ENCODE measurements around the gene KCNC1. TPM values are rescaled to one million over a fixed set of nuclear protein-coding genes. Genes with fewer than 3 reads are reported as not detected.

KCNC1 gene
- total RNA-seq, 1 donor from 2014 or later: not detected

DNA sequence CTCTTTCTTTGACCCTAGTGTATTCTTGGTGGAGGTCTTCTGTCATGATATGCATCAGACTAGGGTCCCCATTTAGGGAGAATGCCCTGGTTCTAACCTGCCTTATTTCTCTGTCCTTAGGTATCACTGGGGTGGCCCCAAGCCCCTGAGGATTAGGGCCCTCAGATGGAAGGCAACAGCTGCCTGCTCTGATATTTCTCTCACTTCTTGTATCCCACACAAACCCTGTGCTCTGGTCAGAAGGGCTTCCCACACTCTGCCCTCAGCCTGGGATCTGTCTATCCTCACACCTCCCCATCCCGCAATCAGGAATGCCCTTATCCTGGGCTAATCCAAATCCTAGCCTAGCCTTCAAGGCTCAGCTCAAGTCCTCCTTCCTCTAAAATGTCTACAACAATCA lies 75.5 kb downstream of the KCNC1 start:
- DNase-seq (ENCODE audit: low spot score): no peak
- Mint-ChIP-seq H3K4me3 (ENCODE audit: unreplicated experiment) (no peak overlapping the region), H3K27ac (ENCODE audit: unreplicated experiment) (no peak overlapping the region), H3K9me3 (ENCODE audit: unreplicated experiment) (no peaks in the 10 kb centered on the region), H3K36me3 (ENCODE audit: low read depth, unreplicated experiment) (no peaks in the 10 kb centered on the region), H3K4me1 (ENCODE audit: unreplicated experiment) (peaks cover 43% of the 10 kb centered on the region), H3K27me3 (ENCODE audit: unreplicated experiment) (peaks cover 7% of the 10 kb centered on the region)
- TF ChIP-seq CTCF (IDR thresholded peaks at IDR 0.05; ENCODE audit: unreplicated experiment): no peak

DNA sequence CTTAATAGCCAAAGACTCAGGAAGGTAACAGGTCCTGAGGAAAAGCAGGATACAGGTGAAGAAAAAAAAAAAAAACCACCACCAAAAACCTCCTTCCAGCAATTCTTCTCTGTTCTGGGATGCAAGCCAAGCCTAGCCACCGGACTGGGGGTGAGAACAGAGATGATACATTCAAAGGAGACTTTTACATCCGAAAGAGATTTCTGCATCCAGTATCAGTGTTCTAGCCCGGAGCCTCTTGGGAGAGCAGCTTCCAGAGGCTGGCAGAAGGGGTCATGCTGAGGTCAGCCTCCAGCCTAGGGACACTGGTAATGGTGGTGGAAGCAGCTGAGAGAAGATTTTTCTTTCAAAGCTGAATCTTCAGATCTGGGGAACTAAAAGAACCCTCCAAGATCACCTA lies 76.2 kb downstream of the KCNC1 start:
- TF ChIP-seq CTCF (IDR thresholded peaks at IDR 0.05; ENCODE audit: unreplicated experiment): no peak
- Mint-ChIP-seq H3K36me3 (ENCODE audit: low read depth, unreplicated experiment) (no peaks in the 10 kb centered on the region), H3K4me3 (ENCODE audit: unreplicated experiment) (no peak overlapping the region), H3K4me1 (ENCODE audit: unreplicated experiment) (peaks cover 44% of the 10 kb centered on the region), H3K27ac (ENCODE audit: unreplicated experiment) (no peak overlapping the region), H3K27me3 (ENCODE audit: unreplicated experiment) (peaks cover 7% of the 10 kb centered on the region), H3K9me3 (ENCODE audit: unreplicated experiment) (no peaks in the 10 kb centered on the region)
- DNase-seq (ENCODE audit: low spot score): no peak

GRCh38 chr11:17811352-17811751 lies 76.8 kb downstream of the KCNC1 start:
- Mint-ChIP-seq H3K4me1 (ENCODE audit: unreplicated experiment) (peaks cover 50% of the 10 kb centered on the region), H3K9me3 (ENCODE audit: unreplicated experiment) (no peaks in the 10 kb centered on the region), H3K36me3 (ENCODE audit: low read depth, unreplicated experiment) (no peaks in the 10 kb centered on the region), H3K27ac (ENCODE audit: unreplicated experiment) (no peak overlapping the region), H3K27me3 (ENCODE audit: unreplicated experiment) (peaks cover 8% of the 10 kb centered on the region), H3K4me3 (ENCODE audit: unreplicated experiment) (no peak overlapping the region)
- no peak for DNase-seq (ENCODE audit: low spot score)
- TF ChIP-seq CTCF (IDR thresholded peaks at IDR 0.05; ENCODE audit: unreplicated experiment): no peak

DNA sequence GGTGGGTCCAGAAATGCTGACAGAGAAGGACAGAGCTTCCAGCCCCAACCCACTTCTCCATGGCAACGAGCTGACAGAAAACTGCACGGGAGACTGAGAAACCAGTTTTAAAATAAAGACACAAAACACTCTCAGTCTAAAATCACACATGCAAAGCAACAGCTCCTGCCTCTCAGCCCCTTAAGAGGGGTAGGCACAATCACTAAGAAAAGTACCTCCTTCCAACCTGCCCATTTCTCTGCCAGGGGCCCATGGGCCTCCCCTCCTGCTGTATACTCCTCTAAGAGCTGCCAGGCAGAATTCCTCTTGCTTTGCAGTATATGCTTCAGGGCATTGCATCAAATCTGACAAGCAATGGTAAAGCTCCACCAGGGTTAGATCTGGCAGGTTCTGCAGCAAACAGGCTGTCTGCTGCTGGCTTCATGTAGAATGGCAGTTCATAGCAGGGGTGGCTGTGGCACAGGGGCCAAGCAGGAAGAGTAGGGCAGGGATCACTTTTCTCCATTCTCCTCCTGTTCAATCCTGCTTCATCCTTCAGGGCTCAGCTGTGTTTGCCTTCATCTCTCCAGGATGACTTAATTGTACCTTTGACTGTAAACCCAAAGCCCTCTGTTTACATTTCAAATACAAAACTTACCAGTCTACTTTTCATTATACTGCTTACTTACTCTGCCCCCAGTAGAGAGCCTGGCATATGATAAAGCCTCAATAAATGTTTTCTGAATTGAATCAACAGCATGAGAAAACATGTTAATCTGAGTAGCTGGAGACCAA lies 77.7 kb downstream of the KCNC1 start:
- Mint-ChIP-seq H3K27me3 (ENCODE audit: unreplicated experiment) (peaks cover 10% of the 10 kb centered on the region), H3K36me3 (ENCODE audit: low read depth, unreplicated experiment) (no peaks in the 10 kb centered on the region), H3K4me3 (ENCODE audit: unreplicated experiment) (no peak overlapping the region), H3K4me1 (ENCODE audit: unreplicated experiment) (peaks cover 56% of the 10 kb centered on the region), H3K9me3 (ENCODE audit: unreplicated experiment) (no peaks in the 10 kb centered on the region), H3K27ac (ENCODE audit: unreplicated experiment) (no peak overlapping the region)
- TF ChIP-seq CTCF (IDR thresholded peaks at IDR 0.05; ENCODE audit: unreplicated experiment): no peak
- no peak for DNase-seq (ENCODE audit: low spot score)

- H3K4me3 Mint-ChIP-seq (ENCODE audit: unreplicated experiment): no peak overlapping the region
- H3K27ac Mint-ChIP-seq (ENCODE audit: unreplicated experiment): no peak overlapping the region
- H3K4me1 Mint-ChIP-seq (ENCODE audit: unreplicated experiment): peaks cover 56% of the 10 kb centered on the region
- TF ChIP-seq CTCF (IDR thresholded peaks at IDR 0.05; ENCODE audit: unreplicated experiment): no peak
- no peaks in the 10 kb centered on the region for H3K9me3 Mint-ChIP-seq (ENCODE audit: unreplicated experiment)
- no peaks in the 10 kb centered on the region for H3K36me3 Mint-ChIP-seq (ENCODE audit: low read depth, unreplicated experiment)
- no peak for DNase-seq (ENCODE audit: low spot score)
- H3K27me3 Mint-ChIP-seq (ENCODE audit: unreplicated experiment): peaks cover 10% of the 10 kb centered on the region
Measured at GRCh38 chr11:17812865-17813187, 78.2 kb downstream of the KCNC1 start.

Measured in endothelial cell (in vitro differentiated cells).